Tibial nerve (tissue), 4 donors: Measurements from ENCODE around the gene YWHAH.

Experiments
- CTCF ChIP-seq, 5 experiments: fragments of 200-600 bp in 3 of 5; fragments of 450-650 bp in 2 of 5; sonication (generic) in 3 of 5; IDR thresholded peaks; one replicate each; pipeline ENCODE4 v1.5.1; 2016 to 2019; ENCODE audit warnings: antibody characterized with exemption in 5 of 5, mild to moderate bottlenecking in 3 of 5, moderate library complexity in 2 of 5
- EP300 ChIP-seq, 2 donors: sonication (generic); formaldehyde crosslinking; IDR thresholded peaks; one replicate each; pipeline ENCODE4 v1.6.1; 2017; ENCODE audit warnings: antibody characterized with exemption in 2 of 2, mild to moderate bottlenecking in 1 of 2
- POLR2A ChIP-seq, 2 donors: fragments of 450-650 bp; IDR thresholded peaks; one replicate each; pipeline ENCODE4 v1.6.1; 2017; ENCODE audit warnings: antibody characterized with exemption in 2 of 2, mild to moderate bottlenecking in 2 of 2, moderate library complexity in 2 of 2

GRCh38 chr22:31932863-31933262 is 11.5 kb upstream of the YWHAH start:
- no peak for TF ChIP-seq CTCF (IDR thresholded peaks at IDR 0.05)
- TF ChIP-seq EP300 (IDR thresholded peaks at IDR 0.05) = no peak
- TF ChIP-seq POLR2A (IDR thresholded peaks at IDR 0.05) = no peak
